ENCODE data around the gene HS3ST3B1. TPM values are rescaled to one million over a fixed set of nuclear protein-coding genes. Genes with fewer than 3 reads are reported as not detected.

The HS3ST3B1 gene
- total and polyA plus RNA-seq, 7 experiments from 2014 or later: 7.9 to 40.7 (median 12.2) TPM

- Mint-ChIP-seq H3K9me3 (peaks cover 0 to 5% (median 0%) of the 10 kb centered on the region in 11 donors), H3K4me3 (no peak overlapping the region), H3K4me1 (peaks cover 0 to 6% (median 0%) of the 10 kb centered on the region in 7 donors), H3K27me3 (peaks cover 17 to 35% (median 22%) of the 10 kb centered on the region in 5 donors), H3K27ac (no peak overlapping the region), H3K36me3 (peaks cover 0 to 6% (median 3%) of the 10 kb centered on the region in 5 donors)
- CTCF ChIA-PET: no interaction called here
- no peak overlapping the region for H3K4me3 ChIP-seq (ENCODE audit: low read length)
- H3K4me1 ChIP-seq (ENCODE audit: control insufficient read depth in 2 of 2, insufficient read depth in 2 of 2, low read length in 2 of 2): no peaks in the 10 kb centered on the region
- intact Hi-C loops (cut with micrococcal nuclease): no loop called here
- H3K9me3 ChIP-seq (ENCODE audit: control insufficient read depth in 2 of 3, low read length in 3 of 3): no peaks in the 10 kb centered on the region
- H3K36me3 ChIP-seq (ENCODE audit: control insufficient read depth in 2 of 3, insufficient read depth in 3 of 3, low read length in 3 of 3): no peaks in the 10 kb centered on the region
- DNase-seq: no peak
- no peak overlapping the region for H3K27ac ChIP-seq (ENCODE audit: low read depth, low read length)
- ATAC-seq: no peak
- POLR2A ChIA-PET: no interaction called here
- no peaks in the 10 kb centered on the region for H3K27me3 ChIP-seq (ENCODE audit: control insufficient read depth in 2 of 2, insufficient read depth in 2 of 2, low read length in 2 of 2)
These were observed 19.4 kb upstream of the HS3ST3B1 start for GRCh38 chr17:14281530-14281929.

GRCh38 chr17:14282726-14283125 is 18.2 kb upstream of the HS3ST3B1 start:
- no peak overlapping the region for H3K4me3 Mint-ChIP-seq
- Histone ChIP-seq H3K4me1 (ENCODE audit: control insufficient read depth in 2 of 2, insufficient read depth in 2 of 2, low read length in 2 of 2) (no peaks in the 10 kb centered on the region), H3K27me3 (ENCODE audit: control insufficient read depth in 2 of 2, insufficient read depth in 2 of 2, low read length in 2 of 2) (no peaks in the 10 kb centered on the region), H3K27ac (ENCODE audit: low read depth, low read length) (no peak overlapping the region), H3K4me3 (ENCODE audit: low read length) (no peak overlapping the region), H3K9me3 (ENCODE audit: control insufficient read depth in 2 of 3, low read length in 3 of 3) (no peaks in the 10 kb centered on the region), H3K36me3 (ENCODE audit: control insufficient read depth in 2 of 3, insufficient read depth in 3 of 3, low read length in 3 of 3) (no peaks in the 10 kb centered on the region)
- peaks cover 0 to 6% (median 0%) of the 10 kb centered on the region in 7 donors for H3K4me1 Mint-ChIP-seq
- ATAC-seq: no peak
- intact Hi-C loops (cut with micrococcal nuclease): no loop called here
- H3K9me3 Mint-ChIP-seq: peaks cover 0 to 5% (median 0%) of the 10 kb centered on the region in 11 donors
- CTCF ChIA-PET: no interaction called here
- DNase-seq: no peak
- H3K27me3 Mint-ChIP-seq: peaks cover 12 to 34% (median 18%) of the 10 kb centered on the region in 5 donors
- POLR2A ChIA-PET: no interaction called here
- peaks cover 0 to 3% (median 2%) of the 10 kb centered on the region in 5 donors for H3K36me3 Mint-ChIP-seq
- H3K27ac Mint-ChIP-seq: no peak overlapping the region

- CTCF ChIA-PET: no interaction called here
- ATAC-seq (no peak), DNase-seq (no peak)
- H3K4me3 Mint-ChIP-seq: no peak overlapping the region
- H3K4me3 ChIP-seq (ENCODE audit: low read length): no peak overlapping the region
- H3K36me3 Mint-ChIP-seq: peaks cover 0 to 3% (median 0%) of the 10 kb centered on the region in 5 donors
- H3K4me1 ChIP-seq (ENCODE audit: control insufficient read depth in 2 of 2, insufficient read depth in 2 of 2, low read length in 2 of 2): no peaks in the 10 kb centered on the region
- peaks cover 0 to 6% (median 0%) of the 10 kb centered on the region in 7 donors for H3K4me1 Mint-ChIP-seq
- intact Hi-C loops (cut with micrococcal nuclease): no loop called here
- H3K27me3 Mint-ChIP-seq: peaks cover 28 to 61% (median 36%) of the 10 kb centered on the region in 5 donors
- POLR2A ChIA-PET: no interaction called here
- peaks cover 0 to 5% of the 10 kb centered on the region in 2 donors for H3K27me3 ChIP-seq (ENCODE audit: control insufficient read depth in 2 of 2, insufficient read depth in 2 of 2, low read length in 2 of 2)
- H3K27ac Mint-ChIP-seq: no peak overlapping the region
- no peaks in the 10 kb centered on the region for H3K36me3 ChIP-seq (ENCODE audit: control insufficient read depth in 2 of 3, insufficient read depth in 3 of 3, low read length in 3 of 3)
- peaks cover 0 to 1% (median 0%) of the 10 kb centered on the region in 11 donors for H3K9me3 Mint-ChIP-seq
- H3K27ac ChIP-seq (ENCODE audit: low read depth, low read length): no peak overlapping the region
- H3K9me3 ChIP-seq (ENCODE audit: control insufficient read depth in 2 of 3, low read length in 3 of 3): no peaks in the 10 kb centered on the region
These were observed 11.7 kb upstream of the HS3ST3B1 start for GRCh38 chr17:14289162-14289561.

GRCh38 chr17:14294876-14295275 is 6.0 kb upstream of the HS3ST3B1 start:
- no peak overlapping the region for H3K27ac ChIP-seq (ENCODE audit: low read depth, low read length)
- peaks cover 19 to 22% of the 10 kb centered on the region in 2 donors for H3K27me3 ChIP-seq (ENCODE audit: control insufficient read depth in 2 of 2, insufficient read depth in 2 of 2, low read length in 2 of 2)
- Mint-ChIP-seq H3K9me3 (peaks cover 0 to 3% (median 0%) of the 10 kb centered on the region in 11 donors), H3K4me1 (peaks cover 27 to 44% (median 39%) of the 10 kb centered on the region in 7 donors), H3K4me3 (peak overlapping the region in 1 of 10 donors; percentile 18), H3K36me3 (no peaks in the 10 kb centered on the region), H3K27me3 (peaks cover 59 to 79% (median 75%) of the 10 kb centered on the region in 5 donors), H3K27ac (no peak overlapping the region)
- no peak overlapping the region for H3K4me3 ChIP-seq (ENCODE audit: low read length)
- POLR2A ChIA-PET: no interaction called here
- no peak for ATAC-seq
- peaks cover 15 to 16% of the 10 kb centered on the region in 2 donors for H3K4me1 ChIP-seq (ENCODE audit: control insufficient read depth in 2 of 2, insufficient read depth in 2 of 2, low read length in 2 of 2)
- DNase-seq: no peak
- intact Hi-C loops (cut with micrococcal nuclease): loop anchor here in 1 of 2 donors (1.0 kb wide), 1 partner anchor 490 kb away; no protein-coding TSS in a partner anchor
- CTCF ChIA-PET: interaction anchor here (1.2 kb wide), 1 partner anchor 490 kb away, joined by 3 read pairs; no protein-coding TSS in a partner anchor
- no peaks in the 10 kb centered on the region for H3K9me3 ChIP-seq (ENCODE audit: control insufficient read depth in 2 of 3, low read length in 3 of 3)
- H3K36me3 ChIP-seq (ENCODE audit: control insufficient read depth in 2 of 3, insufficient read depth in 3 of 3, low read length in 3 of 3): no peaks in the 10 kb centered on the region

GRCh38 chr17:14295676-14296075 is 5.2 kb upstream of the HS3ST3B1 start:
- Histone ChIP-seq H3K27ac (ENCODE audit: low read depth, low read length) (no peak overlapping the region), H3K36me3 (ENCODE audit: control insufficient read depth in 2 of 3, insufficient read depth in 3 of 3, low read length in 3 of 3) (no peaks in the 10 kb centered on the region), H3K9me3 (ENCODE audit: control insufficient read depth in 2 of 3, low read length in 3 of 3) (no peaks in the 10 kb centered on the region), H3K4me3 (ENCODE audit: low read length) (no peak overlapping the region), H3K27me3 (ENCODE audit: control insufficient read depth in 2 of 2, insufficient read depth in 2 of 2, low read length in 2 of 2) (peaks cover 19 to 22% of the 10 kb centered on the region in 2 donors), H3K4me1 (ENCODE audit: control insufficient read depth in 2 of 2, insufficient read depth in 2 of 2, low read length in 2 of 2) (peaks cover 18 to 20% of the 10 kb centered on the region in 2 donors)
- DNase-seq (no peak), ATAC-seq (no peak)
- Mint-ChIP-seq H3K9me3 (peaks cover 0 to 9% (median 0%) of the 10 kb centered on the region in 11 donors), H3K27me3 (peaks cover 60 to 78% (median 75%) of the 10 kb centered on the region in 5 donors), H3K36me3 (no peaks in the 10 kb centered on the region), H3K4me3 (peak overlapping the region in 4 of 10 donors; percentile 13 to 68 (median 41)), H3K4me1 (peaks cover 35 to 52% (median 46%) of the 10 kb centered on the region in 7 donors), H3K27ac (peak overlapping the region in 2 of 9 donors; percentile 14 to 23)
- intact Hi-C loops (cut with micrococcal nuclease): loop anchor here in 1 of 2 donors (1.0 kb wide), 1 partner anchor 490 kb away; no protein-coding TSS in a partner anchor
- ChIA-PET CTCF (interaction anchor here (0.6 to 1.2 kb wide), 3 partner anchors 133 to 702 kb away, joined by 3 read pairs; no protein-coding TSS in a partner anchor), POLR2A (no interaction called here)

GRCh38 chr17:14296166-14296910 is 4.5 kb upstream of the HS3ST3B1 start:
- no peak overlapping the region for H3K4me3 ChIP-seq (ENCODE audit: low read length)
- no peaks in the 10 kb centered on the region for H3K36me3 Mint-ChIP-seq
- no peak overlapping the region for H3K27ac ChIP-seq (ENCODE audit: low read depth, low read length)
- H3K9me3 ChIP-seq (ENCODE audit: control insufficient read depth in 2 of 3, low read length in 3 of 3): no peaks in the 10 kb centered on the region
- peaks cover 0 to 3% (median 0%) of the 10 kb centered on the region in 3 experiments for H3K36me3 ChIP-seq (ENCODE audit: control insufficient read depth in 2 of 3, insufficient read depth in 3 of 3, low read length in 3 of 3)
- intact Hi-C loops (cut with micrococcal nuclease): no loop called here
- DNase-seq (no peak), ATAC-seq (no peak)
- peaks cover 60 to 73% (median 68%) of the 10 kb centered on the region in 5 donors for H3K27me3 Mint-ChIP-seq
- ChIA-PET POLR2A (interaction anchor here (1.3 to 1.4 kb wide), 2 partner anchors 13 to 95 kb away, joined by 4 read pairs; no protein-coding TSS in a partner anchor), CTCF (interaction anchor here (0.6 to 0.9 kb wide), 2 partner anchors 133 to 703 kb away, joined by 3 read pairs; no protein-coding TSS in a partner anchor)
- peaks cover 19 to 22% of the 10 kb centered on the region in 2 donors for H3K27me3 ChIP-seq (ENCODE audit: control insufficient read depth in 2 of 2, insufficient read depth in 2 of 2, low read length in 2 of 2)
- peaks cover 36 to 53% (median 46%) of the 10 kb centered on the region in 7 donors for H3K4me1 Mint-ChIP-seq
- H3K4me1 ChIP-seq (ENCODE audit: control insufficient read depth in 2 of 2, insufficient read depth in 2 of 2, low read length in 2 of 2): peaks cover 18 to 20% of the 10 kb centered on the region in 2 donors
- H3K9me3 Mint-ChIP-seq: peaks cover 0 to 10% (median 0%) of the 10 kb centered on the region in 11 donors
- H3K4me3 Mint-ChIP-seq: peak overlapping the region; percentile 20 to 94 (median 48)
- peak overlapping the region in 3 of 9 donors; percentile 1 to 23 (median 7) for H3K27ac Mint-ChIP-seq
